Pons (tissue), 1 donor: Measurements from ENCODE around the gene B3GALT6.

Source experiments
- DNase-seq: peaks from one replicate; pipeline ENCODE4 v3.0.0-alpha.2; 2016; ENCODE audit warnings: low spot score

B3GALT6 gene

GRCh38 chr1:1200876-1201810, 30.9 kb upstream of the B3GALT6 start:
- DNase-seq, result no peak

DNA sequence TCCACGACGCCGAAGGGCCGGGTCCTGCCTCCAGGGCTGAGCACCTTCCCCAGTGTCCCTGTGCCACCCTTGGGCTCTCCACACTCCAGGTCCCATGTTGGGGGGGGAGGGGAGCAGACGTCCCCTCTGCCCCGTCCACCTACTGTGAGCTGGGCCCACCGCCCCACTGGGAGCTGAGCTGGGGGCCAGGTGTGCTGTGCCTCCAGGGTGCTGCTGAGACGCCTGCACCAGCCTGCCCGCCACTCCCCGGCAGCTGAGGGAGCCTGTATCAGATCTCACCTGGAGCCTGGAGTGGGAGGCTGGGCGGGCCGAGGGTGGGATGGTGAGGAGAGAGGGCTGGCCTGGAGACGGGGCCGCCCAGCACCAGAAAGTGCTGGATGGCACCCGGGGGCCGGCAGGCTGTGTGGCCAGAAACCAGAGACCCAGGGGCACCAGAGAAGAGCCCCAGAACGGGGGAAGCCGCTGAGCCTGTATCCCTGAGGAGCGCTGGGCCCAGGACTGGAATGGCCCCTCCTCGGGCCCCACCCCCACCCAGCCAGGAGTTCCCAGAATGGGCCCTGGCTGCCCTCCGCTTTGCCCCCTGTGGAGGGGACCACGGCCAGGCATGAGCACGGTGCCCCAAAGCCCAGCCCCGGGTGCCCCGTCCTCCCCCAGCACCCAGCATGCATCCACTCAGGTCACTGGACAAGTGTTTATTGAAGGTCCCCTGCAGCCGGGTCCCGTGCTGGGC, 29.0 kb upstream of the B3GALT6 start:
- DNase-seq, result no peak

- no peak for DNase-seq
Observed at GRCh38 chr1:1203561-1204424, 28.2 kb upstream of the B3GALT6 start.

DNA sequence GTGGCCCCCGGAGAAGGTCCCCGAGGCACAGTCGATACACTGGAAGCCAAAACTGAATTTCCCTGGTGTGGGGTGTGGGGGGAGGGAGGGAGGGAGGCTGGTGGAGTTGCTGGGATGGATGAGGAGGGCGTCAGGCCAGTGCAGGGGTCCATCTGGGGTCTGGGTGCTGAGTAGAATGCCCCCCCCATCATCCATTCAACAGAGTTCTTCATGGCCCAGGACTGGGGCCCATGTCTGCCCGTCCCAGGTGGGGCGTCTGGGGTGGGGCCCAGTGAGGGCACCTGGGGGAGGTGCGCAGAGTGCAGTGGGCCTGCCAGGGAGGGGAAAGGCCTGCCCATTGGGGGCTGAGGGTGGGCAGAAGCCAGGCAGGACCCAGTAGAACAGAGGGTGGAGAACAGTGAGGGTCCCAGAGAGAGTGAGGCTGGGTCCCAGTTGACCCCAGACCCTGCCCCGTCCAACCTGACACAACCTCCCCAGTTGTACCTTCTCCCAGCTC, 27.6 kb upstream of the B3GALT6 start:
- no peak for DNase-seq

GRCh38 chr1:1204998-1205768, 26.9 kb upstream of the B3GALT6 start:
- no peak for DNase-seq

- DNase-seq, result no peak
Observed at GRCh38 chr1:1205769-1206375, 26.2 kb upstream of the B3GALT6 start.

- DNase-seq, result no peak
Observed at GRCh38 chr1:1206376-1206965, 25.6 kb upstream of the B3GALT6 start, which contains the start of gene TNFRSF18. TSS of gene TNFRSF18 (minus strand) at chr1:1206592. CDS start at chr1:1206571, 21 bp downstream.

DNA sequence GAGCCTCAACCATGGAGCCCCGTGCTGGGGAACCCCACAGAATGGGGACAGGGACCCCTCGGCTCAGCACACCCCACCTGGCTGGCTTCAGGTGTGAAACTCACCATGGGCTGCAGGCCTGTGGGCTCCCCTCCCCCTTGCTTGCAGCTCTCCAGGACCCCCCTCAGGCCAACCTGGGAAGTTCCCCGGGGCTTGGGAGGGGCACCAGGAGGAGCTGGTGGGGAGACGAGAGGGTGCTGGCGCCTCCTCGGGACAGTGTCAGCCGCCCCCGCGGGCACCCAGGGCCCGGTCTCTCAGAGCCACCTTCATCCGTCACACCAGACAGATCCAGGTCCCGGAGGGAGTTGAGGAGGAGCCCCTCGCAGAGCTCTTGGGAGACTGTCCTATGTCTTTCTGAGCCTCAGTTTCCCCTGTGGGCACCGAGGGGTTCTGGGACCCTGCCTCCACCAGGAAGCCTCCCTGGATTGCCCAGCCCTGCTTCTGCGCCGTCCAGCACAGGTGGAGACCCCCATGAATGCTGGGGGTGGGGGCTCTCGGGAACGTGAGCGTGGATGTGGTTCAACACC, 25.0 kb upstream of the B3GALT6 start:
- DNase-seq, result no peak

DNA sequence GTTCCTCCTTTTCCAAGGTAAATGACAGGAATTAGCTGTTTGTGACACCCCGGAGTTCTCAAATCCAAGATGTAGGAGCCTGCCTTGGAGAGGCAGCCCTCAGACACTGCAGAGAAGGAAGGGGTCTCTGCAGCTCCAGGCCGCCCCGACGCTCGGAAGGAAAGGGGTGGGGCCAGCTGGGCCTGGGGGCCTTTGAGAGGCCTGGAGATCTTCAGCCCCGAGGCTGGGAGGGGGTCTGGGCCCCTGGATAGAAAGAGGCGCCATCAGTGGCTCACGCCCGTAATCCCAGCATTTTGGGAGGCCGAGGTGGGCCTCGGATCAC, 24.5 kb upstream of the B3GALT6 start:
- no peak for DNase-seq

DNA sequence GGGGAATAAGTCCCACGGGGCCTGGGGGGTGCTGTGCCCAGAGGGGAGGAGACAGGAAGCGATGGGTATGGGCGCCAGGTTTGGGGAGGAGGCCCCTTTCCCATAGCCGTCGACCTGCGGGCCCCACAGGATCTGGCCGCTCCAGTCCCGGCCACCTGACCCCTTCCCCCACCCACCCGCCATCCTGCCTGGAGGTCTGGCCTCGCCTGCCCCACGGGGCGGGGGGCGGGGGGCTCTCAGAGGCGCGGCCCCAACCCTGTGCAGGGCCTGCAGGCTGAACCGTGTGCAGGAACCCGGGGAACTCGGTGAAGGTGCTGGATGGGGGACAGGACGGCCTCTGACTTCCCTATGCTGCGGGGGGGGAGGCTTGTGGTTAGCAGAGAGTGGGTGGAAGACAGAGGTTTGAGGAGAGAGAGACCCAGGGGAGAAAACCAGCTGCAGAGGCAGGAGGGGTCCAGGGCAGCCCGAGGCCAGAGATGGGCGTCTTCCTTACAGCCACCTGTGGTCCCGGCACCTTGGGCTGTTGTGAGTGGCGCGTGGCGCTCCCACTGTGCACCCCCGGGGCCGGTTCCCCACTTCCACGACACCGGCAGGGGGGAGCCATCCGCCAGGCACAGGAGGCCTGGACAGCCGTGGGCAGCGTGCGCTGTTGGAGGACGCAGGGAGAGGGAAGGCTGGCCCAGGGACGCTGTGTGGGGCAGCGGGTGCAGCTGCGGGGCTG, 23.2 kb upstream of the B3GALT6 start:
- DNase-seq, result no peak

DNA sequence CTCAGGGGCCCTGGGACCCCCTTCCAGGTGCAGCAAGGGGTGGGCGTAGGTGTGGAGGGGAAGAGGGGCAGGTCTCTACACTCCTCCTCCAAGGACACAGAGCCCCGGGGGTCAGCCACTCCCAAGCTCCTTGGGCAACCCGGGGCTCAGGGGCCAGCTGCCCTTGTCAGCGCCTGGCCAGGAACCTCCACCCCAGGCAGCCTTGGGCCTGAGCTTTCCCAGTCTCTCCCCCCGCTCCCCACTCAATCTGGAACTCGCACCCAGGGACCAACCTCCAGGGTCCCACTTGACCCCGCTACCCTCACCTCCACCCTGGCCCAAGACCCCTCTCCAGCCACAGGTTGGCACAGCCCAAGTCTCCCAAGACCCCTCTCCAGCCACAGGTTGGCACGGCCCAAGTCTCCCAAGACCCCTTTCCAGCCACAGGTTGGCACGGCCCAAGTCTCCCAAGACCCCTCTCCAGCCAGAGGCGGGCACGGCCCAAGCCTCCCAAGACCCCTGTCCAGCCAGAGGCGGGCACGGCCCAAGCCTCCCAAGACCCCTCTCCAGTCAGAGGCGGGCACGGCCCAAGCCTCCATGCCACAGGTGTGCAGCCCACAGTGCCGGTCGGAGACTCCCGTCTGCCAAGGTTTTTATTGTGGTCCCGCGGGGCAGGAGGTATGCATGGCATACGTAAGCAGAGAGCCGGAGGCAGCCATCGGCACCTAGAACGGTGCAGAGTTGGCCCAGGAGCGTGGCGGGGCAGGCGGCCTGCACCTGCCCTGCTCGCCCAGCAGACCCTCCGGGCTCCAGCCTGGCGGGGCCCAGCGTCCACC, 21.1 kb upstream of the B3GALT6 start:
- no peak for DNase-seq

DNA sequence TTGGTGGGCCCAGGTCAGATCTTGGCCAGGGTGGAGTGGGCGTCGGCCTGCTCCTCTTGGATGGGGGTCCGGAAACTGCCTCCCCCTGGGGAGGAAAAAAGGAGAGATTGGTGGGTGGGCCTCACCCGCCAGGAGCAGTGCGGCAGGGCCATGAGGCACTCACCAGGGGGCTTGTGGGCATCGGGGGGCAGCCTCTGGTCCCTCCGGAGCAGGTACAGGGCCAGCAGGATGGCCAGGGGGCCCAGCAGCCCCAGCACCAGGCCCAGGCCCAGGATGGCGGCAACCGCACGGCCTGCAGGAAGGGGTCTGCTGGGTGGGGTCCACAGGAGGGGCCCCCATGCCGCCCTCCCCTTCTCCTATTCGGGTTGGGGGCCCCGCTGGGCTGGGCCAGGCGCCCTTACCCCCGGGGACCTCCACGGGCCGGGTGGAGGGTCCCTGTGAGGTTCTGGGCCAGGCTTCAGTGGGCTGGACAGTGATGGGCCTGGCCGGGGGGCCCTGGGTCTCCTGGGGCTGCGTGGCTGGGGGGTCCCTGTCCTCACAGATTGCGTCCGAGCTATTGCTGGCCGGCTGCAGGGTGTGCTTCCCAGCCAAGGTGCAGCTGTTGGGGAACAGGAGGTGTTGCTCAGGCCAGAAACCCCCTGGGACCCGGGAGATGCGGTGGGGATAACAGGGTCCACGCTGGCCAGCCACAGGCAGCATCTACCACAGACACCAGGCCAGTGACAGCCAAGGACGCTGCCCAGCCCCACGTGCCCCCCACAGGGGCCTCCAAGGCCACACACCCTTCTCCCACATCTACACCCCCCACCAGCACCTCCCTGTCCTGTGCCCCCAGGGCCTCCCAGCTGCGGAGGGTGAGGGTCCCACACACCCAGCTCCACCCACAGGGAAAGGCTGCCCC, 20.2 kb upstream of the B3GALT6 start:
- DNase-seq, result no peak

DNA sequence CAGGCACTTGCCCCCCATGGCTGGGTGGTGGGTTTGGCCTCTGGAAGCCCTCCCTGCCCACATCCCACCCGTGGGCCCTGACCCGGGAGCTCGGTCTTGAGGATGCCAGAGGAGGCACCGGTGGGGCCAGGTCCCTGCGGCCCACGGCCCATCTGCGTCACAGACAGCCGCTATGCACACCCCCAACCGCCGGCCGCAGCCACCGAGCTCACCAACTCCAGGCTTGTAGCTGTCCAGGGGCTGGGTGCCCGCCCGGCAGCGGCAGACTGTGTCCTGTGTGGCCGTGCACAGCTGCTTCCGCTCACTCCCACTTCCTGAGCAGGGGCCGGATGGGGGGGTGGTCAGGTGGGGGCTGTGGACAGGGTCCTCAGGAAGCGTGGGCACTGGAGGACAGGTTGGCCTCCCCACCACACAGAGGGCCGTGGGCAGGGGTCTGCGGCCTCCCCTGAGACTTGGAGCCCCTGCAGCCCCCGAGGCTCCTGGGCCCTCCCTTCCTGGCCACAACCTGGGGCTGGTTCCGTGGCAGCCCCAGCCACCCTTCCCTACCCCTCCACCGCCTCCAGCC, 19.2 kb upstream of the B3GALT6 start:
- no peak for DNase-seq

DNA sequence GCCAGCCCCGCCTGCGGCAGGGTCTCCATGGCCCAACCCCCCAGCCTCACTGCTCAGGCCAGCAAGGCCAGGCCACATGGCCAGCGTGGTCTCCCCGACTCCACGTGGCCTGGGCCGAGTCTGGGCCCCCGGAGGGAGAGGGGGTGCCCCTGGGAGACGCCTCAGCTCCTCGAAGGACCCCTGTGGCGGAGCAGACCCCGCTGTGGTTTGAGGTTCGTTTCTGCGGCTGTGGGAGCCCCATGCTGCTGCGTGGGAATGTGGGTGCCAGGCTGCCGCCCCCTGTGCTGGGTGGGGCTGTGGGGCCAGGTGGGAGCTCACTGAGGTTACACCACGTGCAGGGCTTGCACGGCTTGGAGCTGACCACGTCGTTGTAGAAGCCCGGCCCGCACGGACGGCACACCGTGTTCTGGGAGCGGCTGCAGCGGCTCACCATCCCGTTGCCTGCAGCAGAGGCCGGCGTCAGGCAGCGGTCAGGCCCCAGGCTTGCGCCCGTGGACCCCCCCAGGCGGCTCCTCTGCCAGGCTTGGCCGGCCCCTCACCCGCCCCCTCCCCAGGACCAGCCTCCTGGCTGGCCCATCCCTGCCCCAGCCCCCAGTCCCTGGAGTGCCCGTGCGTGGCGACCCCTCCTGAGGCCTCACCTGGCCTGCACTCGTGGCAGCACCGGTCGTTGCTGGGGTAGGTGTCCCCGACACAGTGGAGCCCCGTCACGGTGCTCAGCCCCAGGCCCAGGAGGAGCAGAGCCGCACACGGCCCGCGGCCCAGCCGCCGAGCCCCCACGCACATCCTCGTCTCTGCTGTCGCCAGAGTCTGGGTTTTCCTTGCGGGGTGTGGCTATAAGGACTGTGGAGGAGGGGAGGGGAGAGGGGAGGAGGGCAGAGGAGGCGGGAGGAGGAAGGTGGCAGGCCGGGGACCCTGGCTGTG, 18.4 kb upstream of the B3GALT6 start, which contains the start of gene TNFRSF4:
TSS of gene TNFRSF4 (minus strand) at position 809 of the 921 bp plus-strand sequence. CDS start at position 783, 26 bp downstream.
- no peak for DNase-seq

DNA sequence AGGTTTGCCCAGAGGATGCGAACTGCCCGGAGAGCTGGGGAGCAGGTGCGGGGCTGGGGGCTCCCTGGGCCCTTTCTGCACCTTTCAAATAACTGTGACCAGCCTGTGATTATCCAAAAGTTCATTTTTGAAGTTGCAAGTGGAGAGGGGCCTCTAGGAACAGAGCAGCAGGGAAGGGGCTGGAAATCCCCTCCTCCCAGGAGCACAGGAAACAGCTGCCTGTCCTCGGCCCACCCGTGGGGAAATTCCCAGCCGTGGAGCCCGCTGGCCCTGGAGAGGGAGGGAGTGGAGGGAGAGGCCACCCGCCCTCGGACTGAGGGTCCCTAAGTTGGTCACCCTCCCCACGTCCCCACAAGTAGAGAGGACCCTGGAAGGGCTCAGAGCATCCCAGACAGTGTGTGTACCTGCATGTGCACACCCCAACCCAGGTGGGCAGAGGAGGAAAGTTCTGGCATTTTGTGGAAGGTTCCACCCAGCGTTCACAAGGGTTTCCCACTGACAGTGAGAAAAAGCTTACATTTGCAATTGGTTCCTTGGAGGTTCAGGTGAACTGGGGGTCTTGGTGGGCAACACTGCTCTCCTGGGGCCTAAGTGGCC, 16.9 kb upstream of the B3GALT6 start:
- no peak for DNase-seq
